Purkinje cell (primary cell): ENCODE results near the gene BPIFB2. TPM values are rescaled to one million over a fixed set of nuclear protein-coding genes. Genes with fewer than 3 reads are reported as not detected.

Experiments used
- polyA plus RNA-seq: library from polyadenylated mRNA; unstranded; fragments of >200 nt; fragmentation: Nextera tagmentation; gene quantifications from 2 replicates; pipeline ENCODE4 v1.2.1, GENCODE V29; 2014

The BPIFB2 gene
- polyA plus RNA-seq, result not detected in 2 replicates

GRCh38 chr20:33007376-33008335 is at the start of gene BPIFB2:
Gene BPIFB2, plus strand, starts transcription at chr20:33007704. Its CDS starts 871 bp downstream, at chr20:33008575.

GRCh38 chr20:33004141-33004751 is 3.3 kb upstream of the BPIFB2 start, which contains the start of gene SUN5:
Gene SUN5, minus strand, starts transcription at chr20:33004433. Its CDS starts 93 bp downstream, at chr20:33004340.

GRCh38 chr20:33031531-33031930 is 24.0 kb downstream of the BPIFB2 start, which contains the start of gene BPIFB6:
Gene BPIFB6, plus strand, starts transcription at chr20:33031648. Its CDS starts 0 bp downstream, at chr20:33031648.

GRCh38 chr20:33053291-33054106 is 46.0 kb downstream of the BPIFB2 start, which contains the start of gene BPIFB3:
Gene BPIFB3, plus strand, starts transcription at chr20:33053903. Its CDS starts 1,533 bp downstream, at chr20:33055436.

Other genes starting within 250 kb of the BPIFB2 start
- not detected in 2 replicates for gene DNMT3B, start 245.3 kb upstream of the BPIFB2 start, polyA plus RNA-seq
- 18.1 and 24.0 TPM in 2 replicates for gene MAPRE1, start 187.8 kb upstream of the BPIFB2 start, polyA plus RNA-seq
- gene EFCAB8, start 148.8 kb upstream of the BPIFB2 start, polyA plus RNA-seq, result not detected in 2 replicates
- not detected in 2 replicates for gene SUN5, start 3.3 kb upstream of the BPIFB2 start, polyA plus RNA-seq
- gene BPIFB6, start 23.9 kb downstream of the BPIFB2 start, polyA plus RNA-seq, result not detected in 2 replicates
- gene BPIFB3, start 46.2 kb downstream of the BPIFB2 start, polyA plus RNA-seq, result not detected in 2 replicates
- gene BPIFB4, start 71.9 kb downstream of the BPIFB2 start, polyA plus RNA-seq, result not detected in 2 replicates
- gene BPIFA2, start 160.5 kb downstream of the BPIFB2 start, polyA plus RNA-seq, result not detected in 2 replicates
- gene BPIFA3, start 209.6 kb downstream of the BPIFB2 start, polyA plus RNA-seq, result not detected in 2 replicates
- gene BPIFA1, start 228.3 kb downstream of the BPIFB2 start, polyA plus RNA-seq, result not detected in 2 replicates